NB4 (cell line): ENCODE results near the gene FAM3C.

Source experiments
- DNase-seq: peaks from one replicate; pipeline ENCODE4 v3.0.0; 2010; ENCODE audit warnings: low read depth
- H3K4me3 ChIP-seq: one replicate; pipeline ENCODE4 v1.5.1; 2011; ENCODE audit warnings: mild to moderate bottlenecking, low read depth, low read length, moderate library complexity
- CTCF ChIP-seq: IDR thresholded peaks from one replicate; pipeline ENCODE4 v1.5.1; 2012; ENCODE audit warnings: low read depth, low read length
- MAX ChIP-seq: IDR thresholded peaks from 2 replicates; pipeline ENCODE4 v1.6.1; 2011; ENCODE audit warnings: low read depth, low read length
- MYC ChIP-seq: IDR thresholded peaks from 2 replicates; pipeline ENCODE4 v1.6.1; 2011; ENCODE audit warnings: low read depth, low read length
- POLR2A ChIP-seq: IDR thresholded peaks from 2 replicates; pipeline ENCODE4 v1.6.1; 2011; ENCODE audit warnings: mild to moderate bottlenecking; ENCODE audit not compliant: insufficient read length; ENCODE audit errors: extremely low read depth

The FAM3C gene

GRCh38 chr7:121306565-121306964 lies 89.5 kb downstream of the FAM3C start:
- no peak for DNase-seq
- TF ChIP-seq MAX (no peak), CTCF (no peak), POLR2A (no peak), MYC (no peak)
- H3K4me3 ChIP-seq, result no peak overlapping the region

- TF ChIP-seq MAX, result no peak
- no peak for TF ChIP-seq MYC
- TF ChIP-seq POLR2A, result no peak
- no peak for TF ChIP-seq CTCF
- no peak for DNase-seq
- no peak overlapping the region for H3K4me3 ChIP-seq
These were observed 91.0 kb downstream of the FAM3C start for GRCh38 chr7:121305109-121305508.

- no peak for TF ChIP-seq POLR2A
- TF ChIP-seq CTCF, result no peak
- TF ChIP-seq MYC, result no peak
- TF ChIP-seq MAX, result no peak
- no peak overlapping the region for H3K4me3 ChIP-seq
- no peak for DNase-seq
These were observed 91.9 kb downstream of the FAM3C start for GRCh38 chr7:121304102-121304658.

- no peak for TF ChIP-seq CTCF
- TF ChIP-seq POLR2A, result no peak
- no peak for DNase-seq
- H3K4me3 ChIP-seq, result no peak overlapping the region
These were observed 92.5 kb downstream of the FAM3C start for GRCh38 chr7:121303422-121304101.

GRCh38 chr7:121302214-121302745 lies 93.8 kb downstream of the FAM3C start:
- TF ChIP-seq MYC (no peak), MAX (no peak), POLR2A (no peak), CTCF (no peak)
- DNase-seq, result no peak
- no peak overlapping the region for H3K4me3 ChIP-seq
